HG03045 (cell line): ENCODE results near the gene TBCD.
"Not testable (repeated sequence)": the region's sequence is repeated elsewhere in the genome, so short reads cannot be mapped to it uniquely, and the experiment has no call there.

Experiments used
- ATAC-seq: cut with Tn5 transposase; IDR thresholded peaks from one replicate; pipeline ENCODE4 v1.9.1; 2021; ENCODE audit warnings: mild to moderate bottlenecking, moderate library complexity; ENCODE audit not compliant: unreplicated experiment

The TBCD gene

GRCh38 chr17:82949361-82949760, 197.5 kb downstream of the TBCD start:
- no peak for ATAC-seq

- ATAC-seq: no peak
These were observed 198.1 kb downstream of the TBCD start for GRCh38 chr17:82949984-82950383.

GRCh38 chr17:82950525-82951102, 198.7 kb downstream of the TBCD start:
- no peak for ATAC-seq

- ATAC-seq: no peak
These were observed 200.2 kb downstream of the TBCD start for GRCh38 chr17:82952019-82952418.

GRCh38 chr17:82955106-82955505, 203.2 kb downstream of the TBCD start:
- not testable (repeated sequence) for ATAC-seq

- not testable (repeated sequence) for ATAC-seq
These were observed 203.8 kb downstream of the TBCD start for GRCh38 chr17:82955627-82956026.

GRCh38 chr17:82956146-82956725, 204.4 kb downstream of the TBCD start:
- ATAC-seq: no peak

- no peak for ATAC-seq
These were observed 205.0 kb downstream of the TBCD start for GRCh38 chr17:82956726-82957468.

GRCh38 chr17:82957469-82957795, 205.6 kb downstream of the TBCD start:
- no peak for ATAC-seq

GRCh38 chr17:82957961-82958561, 206.2 kb downstream of the TBCD start:
- ATAC-seq: no peak

- ATAC-seq: no peak
These were observed 207.5 kb downstream of the TBCD start for GRCh38 chr17:82959242-82959930.

- no peak for ATAC-seq
These were observed 208.1 kb downstream of the TBCD start for GRCh38 chr17:82959990-82960418.

GRCh38 chr17:82960419-82961271, 208.8 kb downstream of the TBCD start:
- no peak for ATAC-seq

- ATAC-seq: no peak
These were observed 209.7 kb downstream of the TBCD start for GRCh38 chr17:82961366-82962162.

- no peak for ATAC-seq
These were observed 210.4 kb downstream of the TBCD start for GRCh38 chr17:82962163-82962720.

- ATAC-seq: no peak
These were observed 211.5 kb downstream of the TBCD start for GRCh38 chr17:82963104-82963950.

GRCh38 chr17:82964451-82964850, 212.6 kb downstream of the TBCD start:
- not testable (repeated sequence) for ATAC-seq

GRCh38 chr17:82964851-82965341, 213.0 kb downstream of the TBCD start:
- ATAC-seq: no peak
